Measurements from ENCODE around the gene SLC25A11.
A peak's percentile ranks its signal among the peaks of the same experiment; 100 is the strongest.
"Not testable (repeated sequence)": the region's sequence is repeated elsewhere in the genome, so short reads cannot be mapped to it uniquely, and the experiment has no call there.

SLC25A11 gene

GRCh38 chr17:4944554-4945175, 4.8 kb upstream of the SLC25A11 start:
- no peak for DNase-seq

- no peak for DNase-seq
Observed at GRCh38 chr17:4944163-4944553, 4.3 kb upstream of the SLC25A11 start.

- no peak for DNase-seq
Observed at GRCh38 chr17:4942760-4943508, 3.1 kb upstream of the SLC25A11 start.

GRCh38 chr17:4941319-4941610, 1.4 kb upstream of the SLC25A11 start:
- DNase-seq, result no peak

- no peak for DNase-seq
Observed at GRCh38 chr17:4940555-4941318, 891 bp upstream of the SLC25A11 start.

- no peak for DNase-seq
Observed at GRCh38 chr17:4939546-4939795, 375 bp downstream of the SLC25A11 start.

GRCh38 chr17:4938688-4939545, 929 bp downstream of the SLC25A11 start:
- no peak for DNase-seq

GRCh38 chr17:4938069-4938491, 1.8 kb downstream of the SLC25A11 start:
- DNase-seq, result no peak

GRCh38 chr17:4937553-4937952, 2.3 kb downstream of the SLC25A11 start:
- no peak for DNase-seq

GRCh38 chr17:4936436-4936835, 3.4 kb downstream of the SLC25A11 start:
- no peak for DNase-seq

GRCh38 chr17:4935650-4936049, 4.2 kb downstream of the SLC25A11 start:
- DNase-seq, result no peak

- peak; percentile 19 for DNase-seq
Observed at GRCh38 chr17:4934173-4934979, 5.5 kb downstream of the SLC25A11 start.

- no peak for DNase-seq
Observed at GRCh38 chr17:4933646-4934045, 6.2 kb downstream of the SLC25A11 start.

- no peak for DNase-seq
Observed at GRCh38 chr17:4932756-4933155, 7.1 kb downstream of the SLC25A11 start.

GRCh38 chr17:4931963-4932362, 7.9 kb downstream of the SLC25A11 start, which contains the start of gene GP1BA:
Gene GP1BA (plus strand): TSS chr17:4932277. CDS start chr17:4932605, 328 bp downstream.
- no peak for DNase-seq

- no peak for DNase-seq
Observed at GRCh38 chr17:4928881-4929280, 11.0 kb downstream of the SLC25A11 start.

- DNase-seq, result not testable (repeated sequence)
Observed at GRCh38 chr17:4926577-4927335, 13.1 kb downstream of the SLC25A11 start.

GRCh38 chr17:4921320-4921719, 18.5 kb downstream of the SLC25A11 start:
- no peak for DNase-seq

GRCh38 chr17:4920351-4921048, 19.3 kb downstream of the SLC25A11 start:
- no peak for DNase-seq

- no peak for DNase-seq
Observed at GRCh38 chr17:4919511-4920047, 20.3 kb downstream of the SLC25A11 start.

GRCh38 chr17:4914551-4914950, 25.3 kb downstream of the SLC25A11 start:
- not testable (repeated sequence) for DNase-seq
